Mesendoderm (in vitro differentiated cells): ENCODE measurements around the gene FUT6.
"Not testable (repeated sequence)": the region's sequence is repeated elsewhere in the genome, so short reads cannot be mapped to it uniquely, and the experiment has no call there.

Source experiments
- DNase-seq: peaks from one replicate; pipeline ENCODE4 v3.0.0; 2013
- H2AK5ac ChIP-seq: 2 replicates; pipeline ENCODE4 v1.6.1; 2013; ENCODE audit warnings: low read length, inconsistent platforms
- H2BK120ac ChIP-seq: 2 replicates; pipeline ENCODE4 v1.6.1; 2013; ENCODE audit warnings: low read depth, mild to moderate bottlenecking, low read length, moderate library complexity, mixed read lengths
- H2BK15ac ChIP-seq: replicated peaks from 2 replicates; pipeline ENCODE4 v1.6.1; 2013; ENCODE audit warnings: low read depth, mild to moderate bottlenecking, moderate library complexity
- H2BK5ac ChIP-seq: 2 replicates; pipeline ENCODE4 v1.6.1; 2013; ENCODE audit warnings: low read length, inconsistent platforms
- H3K18ac ChIP-seq: 2 replicates; pipeline ENCODE4 v1.6.1; 2013; ENCODE audit warnings: mild to moderate bottlenecking, low read length, mixed read lengths
- H3K23ac ChIP-seq: one replicate; pipeline ENCODE4 v1.6.1; 2013; ENCODE audit warnings: low read length
- H3K27ac ChIP-seq: 2 replicates; pipeline ENCODE4 v1.5.1; 2013; ENCODE audit warnings: low read depth, mild to moderate bottlenecking, inconsistent platforms, low read length, moderate library complexity
- H3K27me3 ChIP-seq: 2 replicates; pipeline ENCODE4 v1.6.1; 2013; ENCODE audit warnings: low read length, control low read depth, mild to moderate bottlenecking, inconsistent platforms; ENCODE audit not compliant: insufficient read depth, poor library complexity
- H3K36me3 ChIP-seq: 2 replicates; pipeline ENCODE4 v1.6.1; 2013; ENCODE audit warnings: low read length, inconsistent platforms; ENCODE audit not compliant: control insufficient read depth, insufficient read depth
- H3K4ac ChIP-seq: one replicate; pipeline ENCODE4 v1.6.1; 2013; ENCODE audit warnings: low read depth, mild to moderate bottlenecking, low read length, moderate library complexity
- H3K4me1 ChIP-seq: 2 replicates; pipeline ENCODE4 v1.6.1; 2013; ENCODE audit warnings: low read depth, low read length, inconsistent platforms; ENCODE audit not compliant: control insufficient read depth
- H3K4me2 ChIP-seq: 2 replicates; pipeline ENCODE4 v1.6.1; 2013; ENCODE audit warnings: low read length
- H3K4me3 ChIP-seq: 2 replicates; pipeline ENCODE4 v1.5.1; 2013; ENCODE audit warnings: mild to moderate bottlenecking, low read length
- H3K56ac ChIP-seq: one replicate; pipeline ENCODE4 v1.6.1; 2013; ENCODE audit warnings: low read length
- H3K79me1 ChIP-seq: 2 replicates; pipeline ENCODE4 v1.6.1; 2013; ENCODE audit warnings: low read length, inconsistent platforms
- H3K79me2 ChIP-seq: 2 replicates; pipeline ENCODE4 v1.6.1; 2013; ENCODE audit warnings: mild to moderate bottlenecking, low read length; ENCODE audit not compliant: control insufficient read depth, insufficient read depth
- H3K9ac ChIP-seq: 2 replicates; pipeline ENCODE4 v1.6.1; 2013; ENCODE audit warnings: low read length, inconsistent platforms
- H4K5ac ChIP-seq: one replicate; pipeline ENCODE4 v1.6.1; 2013; ENCODE audit warnings: low read length
- H4K8ac ChIP-seq: one replicate; pipeline ENCODE4 v1.6.1; 2013; ENCODE audit warnings: low read depth, mild to moderate bottlenecking, control low read depth, low read length, moderate library complexity
- WGBS: extraction: QIAGEN DNeasy Blood & Tissue Kit; methylation state at CpG from one replicate; pipeline ENCODE4 v1.1.7; 2013; ENCODE audit warnings: low lambda C conversion rate, missing lambda C conversion rate; ENCODE audit not compliant: insufficient coverage; ENCODE audit errors: extremely low coverage; 5-methylcytosine and 5-hydroxymethylcytosine counted together

Gene FUT6

GRCh38 chr19:5843295-5843927 lies 3.9 kb upstream of the FUT6 start:
- no peak overlapping the region for H2BK15ac ChIP-seq
- H2AK5ac ChIP-seq = no peak overlapping the region
- H3K4me3 ChIP-seq = no peak overlapping the region
- no peak overlapping the region for H3K56ac ChIP-seq
- no peak overlapping the region for H4K5ac ChIP-seq
- H2BK120ac ChIP-seq = no peak overlapping the region
- no peak overlapping the region for H4K8ac ChIP-seq
- H3K9ac ChIP-seq = no peak overlapping the region
- no peak overlapping the region for H3K4me2 ChIP-seq
- no peaks in the 10 kb centered on the region for H3K79me1 ChIP-seq
- no peaks in the 10 kb centered on the region for H3K27me3 ChIP-seq
- no peak overlapping the region for H2BK5ac ChIP-seq
- no peaks in the 10 kb centered on the region for H3K36me3 ChIP-seq
- no CpG with 5 or more reads among the region's 21 CpGs for WGBS
- H3K4ac ChIP-seq = no peak overlapping the region
- H3K18ac ChIP-seq = no peak overlapping the region
- no peaks in the 10 kb centered on the region for H3K79me2 ChIP-seq
- H3K27ac ChIP-seq = no peak overlapping the region
- no peaks in the 10 kb centered on the region for H3K4me1 ChIP-seq
- H3K23ac ChIP-seq = no peak overlapping the region
- DNase-seq = no peak

GRCh38 chr19:5841735-5842111 lies 2.2 kb upstream of the FUT6 start:
- H4K8ac ChIP-seq, H3K18ac ChIP-seq, H2BK120ac ChIP-seq, H3K27me3 ChIP-seq, H3K36me3 ChIP-seq, H3K79me1 ChIP-seq, H2BK15ac ChIP-seq, H3K4me3 ChIP-seq, H3K27ac ChIP-seq, H3K56ac ChIP-seq, H3K23ac ChIP-seq, H3K79me2 ChIP-seq, H3K4me2 ChIP-seq, H4K5ac ChIP-seq, H3K4me1 ChIP-seq, H3K9ac ChIP-seq, H2BK5ac ChIP-seq, DNase-seq, H2AK5ac ChIP-seq, H3K4ac ChIP-seq: not testable (repeated sequence)
- WGBS = no CpG with 5 or more reads among the region's 6 CpGs

- WGBS = no CpG with 5 or more reads among the region's 20 CpGs
- no peak overlapping the region for H3K27ac ChIP-seq
- no peak overlapping the region for H3K56ac ChIP-seq
- no peak overlapping the region for H3K4me2 ChIP-seq
- no peak overlapping the region for H2BK5ac ChIP-seq
- no peak overlapping the region for H3K4ac ChIP-seq
- no peak overlapping the region for H3K4me3 ChIP-seq
- H3K79me2 ChIP-seq = no peaks in the 10 kb centered on the region
- no peak overlapping the region for H4K5ac ChIP-seq
- H3K79me1 ChIP-seq = no peaks in the 10 kb centered on the region
- H3K36me3 ChIP-seq = no peaks in the 10 kb centered on the region
- no peak overlapping the region for H4K8ac ChIP-seq
- H3K9ac ChIP-seq = no peak overlapping the region
- H2AK5ac ChIP-seq = no peak overlapping the region
- H2BK120ac ChIP-seq = no peak overlapping the region
- no peak overlapping the region for H2BK15ac ChIP-seq
- H3K18ac ChIP-seq = no peak overlapping the region
- H3K23ac ChIP-seq = no peak overlapping the region
- DNase-seq = no peak
- H3K4me1 ChIP-seq = no peaks in the 10 kb centered on the region
- no peaks in the 10 kb centered on the region for H3K27me3 ChIP-seq
These were observed 993 bp downstream of the FUT6 start for GRCh38 chr19:5838353-5839064.

GRCh38 chr19:5837761-5838352 lies 1.6 kb downstream of the FUT6 start:
- no peak overlapping the region for H3K4me3 ChIP-seq
- H3K9ac ChIP-seq = no peak overlapping the region
- H3K79me2 ChIP-seq = no peaks in the 10 kb centered on the region
- no peak overlapping the region for H3K18ac ChIP-seq
- no peak for DNase-seq
- no peak overlapping the region for H2BK15ac ChIP-seq
- no peak overlapping the region for H4K5ac ChIP-seq
- no peak overlapping the region for H3K27ac ChIP-seq
- no peaks in the 10 kb centered on the region for H3K36me3 ChIP-seq
- H4K8ac ChIP-seq = no peak overlapping the region
- H3K23ac ChIP-seq = no peak overlapping the region
- no peak overlapping the region for H2BK120ac ChIP-seq
- no peak overlapping the region for H3K4me2 ChIP-seq
- no peaks in the 10 kb centered on the region for H3K79me1 ChIP-seq
- H3K4me1 ChIP-seq = no peaks in the 10 kb centered on the region
- H3K27me3 ChIP-seq = no peaks in the 10 kb centered on the region
- no CpG with 5 or more reads among the region's 15 CpGs for WGBS
- no peak overlapping the region for H2AK5ac ChIP-seq
- H3K56ac ChIP-seq = no peak overlapping the region
- H2BK5ac ChIP-seq = no peak overlapping the region
- H3K4ac ChIP-seq = no peak overlapping the region

- H4K8ac ChIP-seq = no peak overlapping the region
- WGBS = no CpG with 5 or more reads among the region's 6 CpGs
- H3K9ac ChIP-seq = no peak overlapping the region
These were observed 6.8 kb downstream of the FUT6 start for GRCh38 chr19:5832527-5833216.

More at GRCh38 chr19:5832527-5833216, 6.8 kb downstream of the FUT6 start:
- Histone ChIP-seq H2BK120ac (no peak overlapping the region), H3K79me1 (no peaks in the 10 kb centered on the region), H3K4me1 (peaks cover 3% of the 10 kb centered on the region), H2BK5ac (no peak overlapping the region), H3K27ac (no peak overlapping the region), H3K18ac (no peak overlapping the region), H2BK15ac (no peak overlapping the region), H3K56ac (no peak overlapping the region), H4K5ac (no peak overlapping the region), H3K4ac (no peak overlapping the region), H2AK5ac (no peak overlapping the region), H3K79me2 (no peaks in the 10 kb centered on the region), H3K4me3 (no peak overlapping the region), H3K27me3 (no peaks in the 10 kb centered on the region), H3K36me3 (no peaks in the 10 kb centered on the region), H3K4me2 (no peak overlapping the region), H3K23ac (no peak overlapping the region)
- no peak for DNase-seq
